ENCODE results near the gene STAG1.

GRCh38 chr3:136396916-136397315 is 355.3 kb downstream of the STAG1 start:
- TF ChIP-seq PBX3 (IDR thresholded peaks at IDR 0.05) (no peak), POLR2A (IDR thresholded peaks at IDR 0.05; ENCODE audit: low read length) (no peak), CTCF (IDR thresholded peaks at IDR 0.05) (no peak), SMC3 (IDR thresholded peaks at IDR 0.05) (no peak), EP300 (IDR thresholded peaks at IDR 0.05) (no peak), RFX5 (IDR thresholded peaks at IDR 0.05) (no peak), HOXA7 (CRISPR knock-in tag; IDR thresholded peaks at IDR 0.05) (no peak), REST (IDR thresholded peaks at IDR 0.05) (no peak), USF2 (IDR thresholded peaks at IDR 0.05) (no peak), CEBPB (IDR thresholded peaks at IDR 0.05) (no peak), E2F6 (IDR thresholded peaks at IDR 0.05; ENCODE audit: borderline replicate concordance, low read depth) (no peak), CBX8 (IDR thresholded peaks at IDR 0.05) (no peak)
